HEK293 (cell line): ENCODE results near the gene TCTN1.

Source experiments
- BCL11B ChIP-seq: fragments of 450-650 bp; formaldehyde crosslinking; IDR thresholded peaks from 2 replicates; pipeline ENCODE4 v1.5.1; 2016; ENCODE audit warnings: low read depth, missing biosample characterization, missing genetic modification characterization
- HOXC10 ChIP-seq: sonication (generic); formaldehyde crosslinking; IDR thresholded peaks from 2 replicates; pipeline ENCODE4 v1.8.1; 2023; ENCODE audit warnings: mild to moderate bottlenecking, missing genetic modification reagents
- KLF16 ChIP-seq: fragments of 450-650 bp; formaldehyde crosslinking; IDR thresholded peaks from 2 replicates; pipeline ENCODE4 v1.5.1; 2017; ENCODE audit warnings: missing biosample characterization, missing genetic modification characterization
- KLF8 ChIP-seq: fragments of 450-650 bp; formaldehyde crosslinking; IDR thresholded peaks from 2 replicates; pipeline ENCODE4 v1.5.1; 2016; ENCODE audit warnings: missing biosample characterization, missing genetic modification characterization
- KLF9 ChIP-seq: fragments of 450-650 bp; formaldehyde crosslinking; IDR thresholded peaks from 2 replicates; pipeline ENCODE4 v1.5.1; 2016; ENCODE audit warnings: missing biosample characterization, missing genetic modification characterization, low read depth
- PRDM1 ChIP-seq: fragments of 450-650 bp; formaldehyde crosslinking; IDR thresholded peaks from 2 replicates; pipeline ENCODE4; 2016; ENCODE audit warnings: missing biosample characterization, missing genetic modification characterization
- REST ChIP-seq: fragments of 450-650 bp; formaldehyde crosslinking; IDR thresholded peaks from 2 replicates; pipeline ENCODE4 v1.5.1; 2016; ENCODE audit warnings: missing biosample characterization, missing genetic modification characterization
- SCRT2 ChIP-seq: fragments of 450-650 bp; formaldehyde crosslinking; IDR thresholded peaks from 2 replicates; pipeline ENCODE4 v1.5.1; 2016; ENCODE audit warnings: missing biosample characterization, missing genetic modification characterization
- SP3 ChIP-seq: fragments of 450-650 bp; formaldehyde crosslinking; IDR thresholded peaks from 2 replicates; pipeline ENCODE4 v1.5.1; 2016; ENCODE audit warnings: missing biosample characterization, missing genetic modification characterization
- WT1 ChIP-seq: fragments of 450-650 bp; formaldehyde crosslinking; IDR thresholded peaks from 2 replicates; pipeline ENCODE4 v1.5.1; 2016; ENCODE audit warnings: missing biosample characterization, missing genetic modification characterization
- YY1 ChIP-seq: fragments of 450-650 bp; formaldehyde crosslinking; IDR thresholded peaks from 2 replicates; pipeline ENCODE4 v1.5.1; 2018; ENCODE audit warnings: missing biosample characterization, missing genetic modification characterization
- ZBTB1 ChIP-seq: fragments of 450-650 bp; formaldehyde crosslinking; IDR thresholded peaks from 2 replicates; pipeline ENCODE4 v1.5.1; 2016; ENCODE audit warnings: missing biosample characterization, missing genetic modification characterization
- ZBTB11 ChIP-seq: fragments of 450-650 bp; formaldehyde crosslinking; conservative IDR thresholded peaks from 2 replicates; pipeline ENCODE4 v1.5.1; 2016; ENCODE audit warnings: low read depth, missing biosample characterization, missing genetic modification characterization
- ZBTB26 ChIP-seq: fragments of 450-650 bp; formaldehyde crosslinking; optimal IDR thresholded peaks from 2 replicates; pipeline ENCODE3; 2016; ENCODE audit warnings: missing biosample characterization, mild to moderate bottlenecking, missing genetic modification characterization
- ZBTB48 ChIP-seq: fragments of 450-650 bp; formaldehyde crosslinking; IDR thresholded peaks from 2 replicates; pipeline ENCODE4 v1.5.1; 2016; ENCODE audit warnings: missing biosample characterization, missing genetic modification characterization
- ZEB2 ChIP-seq: fragments of 450-650 bp; formaldehyde crosslinking; IDR thresholded peaks from 2 replicates; pipeline ENCODE4 v1.5.1; 2016; ENCODE audit warnings: missing biosample characterization, missing genetic modification characterization
- ZNF24 ChIP-seq: fragments of 450-650 bp; formaldehyde crosslinking; IDR thresholded peaks from 2 replicates; pipeline ENCODE4 v1.5.1; 2016; ENCODE audit warnings: missing biosample characterization, missing genetic modification characterization
- ZNF266 ChIP-seq: fragments of 450-650 bp; formaldehyde crosslinking; IDR thresholded peaks from 2 replicates; pipeline ENCODE4 v1.5.1; 2016; ENCODE audit warnings: missing biosample characterization, missing genetic modification characterization, low read depth
- ZNF324 ChIP-seq: fragments of 450-650 bp; formaldehyde crosslinking; IDR thresholded peaks from 2 replicates; pipeline ENCODE4 v1.5.1; 2016; ENCODE audit warnings: missing biosample characterization, missing genetic modification characterization
- ZNF513 ChIP-seq: fragments of 450-650 bp; IDR thresholded peaks from 2 replicates; pipeline ENCODE4 v1.5.1; 2018; ENCODE audit warnings: missing biosample characterization, missing genetic modification characterization
- ZNF571 ChIP-seq: fragments of 450-650 bp; formaldehyde crosslinking; IDR thresholded peaks from 2 replicates; pipeline ENCODE4 v1.5.0; 2017; ENCODE audit warnings: missing biosample characterization, missing genetic modification characterization
- ZNF596 ChIP-seq: fragments of 450-650 bp; IDR thresholded peaks from 2 replicates; pipeline ENCODE4 v1.5.0; 2018; ENCODE audit warnings: missing biosample characterization, mild to moderate bottlenecking, missing genetic modification characterization, moderate library complexity
- ZNF610 ChIP-seq: fragments of 450-650 bp; formaldehyde crosslinking; IDR thresholded peaks from 2 replicates; pipeline ENCODE4 v1.5.1; 2016; ENCODE audit warnings: missing biosample characterization, missing genetic modification characterization, borderline replicate concordance
- ZNF645 ChIP-seq: fragments of 450-650 bp; formaldehyde crosslinking; IDR thresholded peaks from 2 replicates; pipeline ENCODE4; 2016; ENCODE audit warnings: missing biosample characterization, missing genetic modification characterization
- ZNF654 ChIP-seq: fragments of 450-650 bp; formaldehyde crosslinking; IDR thresholded peaks from 2 replicates; pipeline ENCODE4 v1.5.1; 2016; ENCODE audit warnings: low read depth, missing biosample characterization, missing genetic modification characterization
- ZNF664 ChIP-seq: fragments of 450-650 bp; formaldehyde crosslinking; IDR thresholded peaks from 2 replicates; pipeline ENCODE4 v1.5.1; 2016; ENCODE audit warnings: missing biosample characterization, missing genetic modification characterization
- ZNF76 ChIP-seq: fragments of 450-650 bp; formaldehyde crosslinking; IDR thresholded peaks from 2 replicates; pipeline ENCODE4; 2016; ENCODE audit warnings: low read depth, missing biosample characterization, missing genetic modification characterization, borderline replicate concordance
- ZSCAN5A ChIP-seq: fragments of 450-650 bp; formaldehyde crosslinking; IDR thresholded peaks from 2 replicates; pipeline ENCODE4 v1.5.1; 2016; ENCODE audit warnings: missing biosample characterization, missing genetic modification characterization

TCTN1 gene

GRCh38 chr12:110583137-110584059, 30.5 kb upstream of the TCTN1 start, which contains the start of gene PPTC7 (continued):
- TF ChIP-seq ZEB2 (tag by site-specific recombination) (0 out of 2 replicates have a peak, but pooled peaks have one; percentile 17), ZNF266 (no peak), ZBTB48 (0 out of 2 replicates have a peak, but pooled peaks have one; percentile 36), KLF8 (tag by site-specific recombination) (peak; percentile 91), PRDM1 (tag by site-specific recombination) (no peak), SCRT2 (tag by site-specific recombination) (no peak), ZNF76 (tag by site-specific recombination) (no peak), SP3 (tag by site-specific recombination) (peak; percentile 85), ZNF664 (tag by site-specific recombination) (no peak), ZBTB26 (no peak), KLF16 (tag by site-specific recombination) (no peak), ZNF324 (tag by site-specific recombination) (no peak), ZBTB11 (tag by site-specific recombination) (peak; percentile 35; the same call in 1 of the 2 replicates), BCL11B (no peak), WT1 (tag by site-specific recombination) (no peak), ZNF654 (no peak), ZSCAN5A (no peak), REST (tag by site-specific recombination) (no peak), KLF9 (peak; percentile 62; the same call in 1 of the 2 replicates), ZNF645 (tag by site-specific recombination) (no peak), YY1 (no peak; the same call in 1 of the 2 replicates), ZNF596 (no peak), ZNF513 (no peak), ZNF24 (tag by site-specific recombination) (no peak), ZBTB1 (tag by site-specific recombination) (no peak), ZNF571 (tag by site-specific recombination) (no peak), HOXC10 (CRISPR knock-in tag) (no peak), ZNF610 (tag by site-specific recombination) (no peak)
